OCI-LY3 (cell line): ENCODE data around the gene PIK3R6.

Experiments used
- CTCF ChIP-seq: fragments of 200-600, 300-600 bp; sonication (generic); IDR thresholded peaks from 2 replicates; pipeline ENCODE4 v1.5.1; 2014; ENCODE audit warnings: antibody characterized with exemption, low read length, low read depth
- EZH2phosphoT487 ChIP-seq: fragments of 200-600 bp; shearing (Covaris generic); IDR thresholded peaks from 2 replicates; pipeline ENCODE4 v1.6.1; 2018; ENCODE audit warnings: antibody characterized with exemption, mixed run types, low read depth

- TF ChIP-seq CTCF (no peak), EZH2phosphoT487 (no peak)
Measured at GRCh38 chr17:8872036-8872704, 4.7 kb upstream of the PIK3R6 start.
